CD1c-positive myeloid dendritic cell (primary cell): Measurements from ENCODE around the gene YAP1.
A peak's percentile ranks its signal among the peaks of the same experiment; 100 is the strongest.

Source experiments
- DNase-seq: peaks from one replicate; pipeline ENCODE4 v3.0.0-alpha.2; 2016; ENCODE audit errors: extremely low spot score

YAP1 gene

DNA sequence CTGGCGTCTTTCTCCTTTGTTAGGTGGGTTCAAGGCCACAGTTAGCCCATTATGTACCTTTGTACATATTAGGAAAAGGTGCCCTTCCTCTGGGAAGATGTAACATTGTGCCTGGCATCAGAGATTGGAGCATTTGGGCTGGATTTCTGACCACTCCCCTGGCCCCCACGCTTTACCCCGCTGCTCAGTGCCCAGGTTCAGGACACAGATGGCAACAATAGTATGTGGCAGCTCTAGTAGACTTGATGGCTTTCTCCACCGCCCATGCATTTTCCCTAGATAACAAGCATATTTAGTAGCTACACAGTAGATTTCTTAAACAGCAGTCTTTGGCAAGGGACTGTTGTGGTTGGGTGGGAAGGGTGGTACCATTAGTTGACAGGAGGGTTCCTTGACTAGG lies 53.1 kb downstream of the YAP1 start:
- no peak for DNase-seq

- no peak for DNase-seq
Measured at GRCh38 chr11:102166175-102167064, 56.2 kb downstream of the YAP1 start.

GRCh38 chr11:102168481-102168880 lies 58.2 kb downstream of the YAP1 start:
- DNase-seq = no peak

DNA sequence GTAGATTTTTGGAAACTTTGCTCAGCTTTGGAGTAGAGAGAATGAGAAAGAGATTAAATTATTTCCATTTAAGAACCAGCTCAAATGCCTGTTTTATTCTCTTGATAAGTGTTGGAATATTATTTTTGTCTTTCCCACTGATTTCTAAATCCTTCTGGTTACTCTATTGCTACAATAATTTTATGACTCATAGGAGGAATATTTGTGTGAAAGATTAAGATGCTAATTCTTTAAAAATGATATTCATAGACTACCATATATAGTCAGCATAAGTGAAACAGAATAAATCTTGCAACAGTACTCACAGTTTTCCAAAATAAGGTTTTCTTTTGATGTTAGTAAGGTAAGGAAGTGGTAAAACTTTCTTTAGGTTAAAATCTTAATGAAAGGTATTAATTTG lies 60.9 kb downstream of the YAP1 start:
- DNase-seq = no peak

- no peak for DNase-seq
Measured at GRCh38 chr11:102172127-102172848, 62.0 kb downstream of the YAP1 start.

- DNase-seq = peak; percentile 5
Measured at GRCh38 chr11:102177126-102177525, 66.9 kb downstream of the YAP1 start.

DNA sequence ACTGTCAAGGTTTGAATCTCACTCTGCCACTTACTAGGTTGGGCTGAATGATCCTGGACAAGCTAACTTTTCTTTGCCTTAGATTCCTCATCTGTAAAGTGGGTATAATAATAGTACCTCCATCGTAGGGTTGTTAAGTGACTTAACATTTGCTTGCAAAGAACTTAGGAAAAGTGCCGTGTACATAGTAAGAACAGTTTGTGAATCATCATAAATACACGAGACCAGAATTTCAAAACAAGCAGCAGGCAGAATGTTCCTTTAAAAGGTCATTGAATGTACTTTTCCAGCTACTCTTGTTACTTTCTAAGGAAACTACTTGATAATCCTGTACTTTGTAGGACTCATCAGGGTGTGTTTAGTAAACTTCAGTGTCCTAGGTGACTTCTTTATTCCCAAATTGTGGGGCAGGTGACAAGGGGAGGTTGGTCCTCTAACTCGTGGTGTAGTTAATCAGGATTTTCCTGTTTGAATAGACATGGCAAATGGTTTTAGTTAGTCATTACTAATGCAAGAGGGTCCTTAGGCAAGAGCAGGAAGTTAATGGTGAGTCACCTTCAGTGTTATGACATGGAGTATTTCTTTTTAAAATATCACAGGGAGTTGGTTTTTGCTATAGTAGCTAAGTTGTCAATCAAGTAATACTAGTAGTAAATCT lies 67.9 kb downstream of the YAP1 start:
- peak; percentile 47 for DNase-seq

DNA sequence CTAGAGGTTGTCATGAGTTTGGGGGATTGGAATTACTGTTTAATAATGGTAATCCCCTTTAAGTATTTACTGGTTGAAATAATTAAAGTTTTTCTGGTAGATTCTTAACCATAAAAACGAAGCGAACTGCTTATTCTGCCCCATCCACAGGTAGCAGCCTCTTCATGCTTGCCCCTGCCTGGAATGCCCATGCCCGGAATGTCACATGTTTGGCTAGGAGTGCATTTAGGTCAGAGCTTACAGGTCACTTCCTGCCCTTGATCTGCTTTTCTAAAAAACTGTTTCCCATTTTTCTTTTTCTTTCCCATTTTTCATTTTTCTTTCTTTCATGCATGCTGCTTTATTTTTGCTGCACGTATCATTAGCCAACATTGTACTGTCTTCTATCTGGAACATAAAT lies 69.1 kb downstream of the YAP1 start:
- no peak for DNase-seq

DNA sequence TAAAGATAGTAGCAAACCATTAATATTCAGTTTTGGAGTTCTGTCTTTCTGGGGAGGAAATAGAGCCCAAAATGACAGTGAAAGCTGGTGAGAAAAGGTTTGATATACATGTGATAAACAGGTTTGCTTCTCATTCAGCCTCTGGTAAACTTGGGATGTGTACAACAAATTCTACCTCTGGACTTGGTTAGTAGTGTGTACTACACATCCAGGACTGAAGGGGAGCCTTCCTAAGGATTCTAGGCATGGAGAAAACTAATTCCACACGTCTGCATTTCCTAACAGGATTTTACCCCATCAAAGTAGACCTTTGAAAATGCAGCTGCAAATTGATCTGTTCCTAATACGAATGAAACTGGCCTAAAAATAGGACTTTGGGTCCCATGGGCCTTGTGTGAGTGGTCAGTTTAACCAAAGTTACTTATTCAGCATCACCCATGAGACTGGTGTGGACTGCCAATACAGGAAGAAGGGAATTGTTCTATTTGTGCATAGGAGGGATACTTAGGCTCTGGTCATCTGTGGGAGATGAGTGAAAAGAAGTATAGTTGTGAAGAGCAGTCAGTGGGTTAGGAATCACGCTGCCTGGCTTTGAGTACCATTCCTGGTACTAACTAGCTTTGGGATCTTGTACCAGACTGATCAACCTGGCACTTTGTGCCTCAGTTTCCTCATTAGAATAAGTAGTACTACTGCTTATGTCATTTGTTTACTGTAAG lies 74.2 kb downstream of the YAP1 start:
- DNase-seq = no peak

DNA sequence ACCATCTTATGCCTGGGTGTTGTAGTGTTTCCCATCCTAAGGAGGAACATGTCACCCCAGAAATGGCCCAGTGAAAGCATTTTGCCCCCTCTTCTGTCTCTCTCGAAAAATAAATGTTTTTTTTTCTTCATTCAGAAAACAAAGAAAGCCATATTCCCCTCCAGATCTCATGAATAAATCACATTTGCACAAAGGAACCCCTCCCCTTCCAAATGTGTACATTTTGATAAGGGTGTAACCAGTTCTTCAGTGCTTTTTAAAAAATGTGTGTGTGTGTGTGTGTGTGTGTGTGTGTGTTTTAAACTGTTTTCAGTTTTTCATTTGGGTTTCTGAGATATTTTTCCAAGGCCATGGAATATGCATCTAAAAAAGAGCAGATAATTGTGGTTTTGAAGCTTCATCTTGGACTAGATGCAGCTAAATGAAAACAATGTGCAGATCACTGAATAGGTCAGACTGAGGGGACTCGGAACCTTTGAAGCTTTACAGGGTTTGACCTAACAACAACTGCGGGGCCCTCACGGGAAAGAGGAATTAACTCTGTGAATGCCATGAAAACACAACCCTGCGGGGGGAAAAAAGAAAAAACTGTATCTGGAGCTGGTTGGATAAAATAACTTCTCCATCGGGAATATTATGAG lies 76.4 kb downstream of the YAP1 start:
- DNase-seq = no peak

DNA sequence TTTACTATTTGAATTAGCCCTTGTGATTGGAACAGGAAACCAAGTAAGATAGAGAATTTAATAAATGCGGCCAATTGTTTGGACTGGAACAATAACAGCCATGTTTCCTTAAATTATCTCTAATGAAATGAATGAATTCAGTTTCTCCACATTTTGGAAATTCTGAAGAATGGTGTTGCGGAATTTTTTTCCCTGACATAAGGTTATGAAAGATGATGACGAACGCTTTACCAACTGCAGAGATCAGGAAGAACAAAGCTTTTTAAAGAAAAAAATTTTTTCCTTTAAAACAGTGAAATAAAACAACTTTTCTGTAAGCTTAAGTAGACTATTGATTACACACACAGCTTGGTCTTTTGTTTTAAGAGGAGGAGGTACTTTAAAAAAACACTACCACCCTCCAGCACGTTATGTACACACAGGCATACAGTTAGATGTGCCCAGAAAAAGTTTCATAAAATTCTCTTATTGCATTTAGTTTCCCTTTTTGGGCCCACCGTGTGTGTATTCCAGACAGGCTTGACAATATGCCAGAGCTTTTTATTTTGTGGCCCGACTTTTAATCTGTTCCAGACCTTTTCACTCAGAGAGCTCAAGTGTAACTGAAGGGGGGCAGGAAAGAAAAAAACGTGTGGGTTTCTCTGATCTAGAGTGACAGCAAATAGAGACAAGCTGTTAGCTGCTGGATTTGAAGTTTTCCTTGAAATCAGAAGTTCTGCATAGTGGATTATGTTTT lies 77.3 kb downstream of the YAP1 start:
- no peak for DNase-seq

GRCh38 chr11:102188488-102188887 lies 78.2 kb downstream of the YAP1 start:
- DNase-seq = no peak

DNA sequence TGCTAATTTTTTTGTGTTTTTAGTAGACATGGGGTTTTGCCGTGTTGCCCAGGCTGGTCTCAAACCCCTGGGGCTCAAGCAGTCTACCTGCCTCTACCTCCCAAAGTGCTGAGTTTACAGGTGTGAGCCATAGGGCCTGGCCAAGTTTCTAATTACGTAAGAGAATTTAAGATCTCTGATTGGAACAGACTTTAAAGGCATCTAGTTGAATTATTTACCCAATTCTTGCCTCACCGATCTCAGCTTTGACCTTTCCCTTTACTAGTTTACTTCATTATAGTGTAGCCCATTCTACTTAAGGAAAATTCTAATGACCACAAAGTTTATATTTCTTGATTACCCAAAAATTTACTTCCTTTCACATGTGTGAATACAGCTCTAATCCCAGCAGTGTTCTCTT lies 81.6 kb downstream of the YAP1 start:
- no peak for DNase-seq

GRCh38 chr11:102192349-102193066 lies 82.3 kb downstream of the YAP1 start:
- no peak for DNase-seq

- no peak for DNase-seq
Measured at GRCh38 chr11:102194257-102194656, 84.0 kb downstream of the YAP1 start.

- DNase-seq = no peak
Measured at GRCh38 chr11:102194990-102195389, 84.7 kb downstream of the YAP1 start.

GRCh38 chr11:102196351-102196750 lies 86.1 kb downstream of the YAP1 start:
- DNase-seq = no peak

DNA sequence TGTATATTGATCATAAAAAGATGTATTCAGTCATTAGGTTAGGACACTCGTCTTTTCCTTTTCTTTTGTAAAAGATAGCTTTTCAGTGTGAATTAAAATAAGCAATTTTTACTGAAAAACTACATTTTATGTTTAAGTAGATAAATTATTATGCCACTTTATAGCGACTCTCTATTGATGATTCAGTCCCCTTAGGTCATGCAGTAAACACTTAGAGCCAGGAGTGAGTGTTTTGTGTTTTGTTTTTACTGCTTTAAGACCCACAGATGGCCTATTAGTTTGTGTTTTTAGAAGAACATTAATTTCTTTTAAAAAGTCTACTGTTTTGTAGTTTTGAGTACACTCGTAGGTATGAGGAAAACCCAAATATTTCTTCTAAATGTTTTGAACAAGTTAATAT lies 86.6 kb downstream of the YAP1 start:
- DNase-seq = no peak

DNA sequence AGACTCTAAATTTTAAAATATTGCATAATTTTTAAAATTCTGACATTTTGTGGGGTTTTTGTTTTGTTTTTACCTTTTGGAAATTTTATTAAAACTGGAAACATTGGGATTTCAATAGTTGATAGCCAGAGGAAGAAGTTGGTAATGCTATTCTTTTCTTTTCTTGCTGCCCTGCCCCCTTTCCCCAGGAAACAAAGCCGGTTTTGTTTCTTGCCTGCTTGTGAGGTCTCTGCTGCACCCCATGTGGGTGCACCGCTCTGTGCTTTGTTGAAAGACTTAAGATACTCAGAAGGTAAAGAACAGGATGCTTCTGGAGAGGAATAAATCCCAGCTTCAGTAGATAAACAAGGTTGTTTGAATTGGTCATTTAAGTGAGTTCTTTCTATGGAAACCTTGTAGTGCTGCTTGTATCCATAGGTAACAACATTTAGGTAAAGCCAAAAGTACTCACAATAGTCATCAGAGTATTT lies 87.5 kb downstream of the YAP1 start:
- no peak for DNase-seq

DNA sequence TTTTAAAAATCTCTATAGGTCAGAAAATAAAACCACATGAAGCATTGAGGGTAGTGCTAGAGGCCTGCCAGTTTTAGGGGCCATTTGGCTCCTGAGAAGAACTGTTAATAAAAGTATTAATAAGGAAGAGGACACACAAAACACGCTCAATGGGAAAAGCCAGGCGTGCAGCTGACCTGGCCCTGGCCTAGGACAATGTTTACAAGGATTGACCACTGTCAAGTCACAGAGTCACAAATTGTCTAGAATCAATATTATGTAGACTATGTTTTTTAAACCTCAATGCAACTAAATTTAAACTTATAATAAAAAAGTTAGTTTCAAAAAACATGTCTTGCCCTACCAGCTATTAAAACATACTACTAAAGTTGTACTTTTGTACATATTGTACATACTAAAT lies 89.4 kb downstream of the YAP1 start:
- DNase-seq = no peak
